NCI-H146 treated with DMSO at 0.1 percent for 48 hours (cell line): ENCODE measurements around the gene ARFGEF3.

ENCODE experiments used
- DNase-seq: peaks from one replicate; lab custom pipeline; 2025; ENCODE audit not compliant: unreplicated experiment; lab: John Stamatoyannopoulos, UW

The ARFGEF3 gene

GRCh38 chr6:138161088-138161337 lies 726 bp upstream of the ARFGEF3 start:
- no peak for DNase-seq

- peak; percentile 66 for DNase-seq
Observed at GRCh38 chr6:138162111-138162954, 594 bp downstream of the ARFGEF3 start.

GRCh38 chr6:138162955-138163575 lies 1.3 kb downstream of the ARFGEF3 start:
- DNase-seq: no peak

GRCh38 chr6:138175596-138175995 lies 13.9 kb downstream of the ARFGEF3 start:
- DNase-seq: no peak

- no peak for DNase-seq
Observed at GRCh38 chr6:138176652-138177232, 15.0 kb downstream of the ARFGEF3 start.

DNA sequence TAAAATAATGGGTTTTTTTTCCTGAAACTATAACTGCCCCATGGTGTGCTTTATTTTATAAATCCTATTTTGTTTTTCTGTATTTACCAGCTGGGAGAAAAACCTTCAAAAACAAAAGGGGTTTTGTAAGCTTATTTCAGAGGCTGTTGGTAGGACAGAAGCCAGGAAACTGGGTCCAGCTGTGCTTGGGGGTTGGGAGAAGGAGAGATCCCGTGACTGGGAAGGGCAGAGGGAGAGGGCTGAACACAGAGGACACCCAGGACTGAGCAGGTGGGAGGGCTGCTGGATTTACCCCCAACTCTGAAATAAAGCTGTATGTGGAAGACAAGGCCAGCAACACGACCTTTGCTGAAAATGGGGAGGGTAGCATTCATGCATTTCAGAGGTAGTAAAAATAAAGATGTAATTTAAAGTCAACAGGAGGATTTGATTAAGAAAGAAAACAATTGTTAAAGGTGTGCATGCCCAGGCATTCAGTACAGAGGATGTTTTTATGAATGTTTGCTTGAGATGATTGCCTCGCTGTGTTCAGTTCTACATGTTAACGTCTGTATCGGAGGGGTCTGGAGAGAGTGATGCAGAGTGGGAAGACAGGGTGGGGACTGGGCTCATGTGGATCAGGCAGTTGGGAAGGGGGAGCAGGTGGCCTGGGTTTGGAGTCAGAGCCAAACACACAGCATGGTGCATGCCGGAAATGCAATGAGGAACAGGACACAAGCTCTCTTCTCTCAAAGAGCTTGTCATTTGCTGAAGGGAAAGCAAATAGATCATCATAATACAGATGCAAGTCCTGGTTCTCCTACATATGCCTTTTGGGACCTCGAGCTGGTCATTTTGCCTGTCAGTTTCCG lies 21.4 kb downstream of the ARFGEF3 start:
- peak; percentile 93 for DNase-seq

DNA sequence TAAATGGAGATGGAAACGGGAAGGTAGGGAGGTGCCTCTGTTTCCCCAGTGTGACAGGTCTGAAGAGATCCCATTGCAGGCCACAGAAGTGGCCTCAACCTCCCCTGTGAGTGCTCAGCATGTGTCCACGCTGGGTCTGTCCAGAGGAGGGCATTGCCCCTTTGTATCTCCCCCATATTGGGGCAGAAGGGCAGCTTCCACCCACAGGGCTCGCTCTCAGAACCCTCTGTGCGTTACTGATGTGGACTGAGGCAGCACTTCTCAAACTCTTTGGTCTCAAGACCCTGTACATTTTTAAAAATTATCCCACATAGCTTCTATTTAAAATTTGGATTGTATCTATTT lies 22.0 kb downstream of the ARFGEF3 start:
- DNase-seq: no peak

GRCh38 chr6:138184230-138184629 lies 22.5 kb downstream of the ARFGEF3 start:
- no peak for DNase-seq

DNA sequence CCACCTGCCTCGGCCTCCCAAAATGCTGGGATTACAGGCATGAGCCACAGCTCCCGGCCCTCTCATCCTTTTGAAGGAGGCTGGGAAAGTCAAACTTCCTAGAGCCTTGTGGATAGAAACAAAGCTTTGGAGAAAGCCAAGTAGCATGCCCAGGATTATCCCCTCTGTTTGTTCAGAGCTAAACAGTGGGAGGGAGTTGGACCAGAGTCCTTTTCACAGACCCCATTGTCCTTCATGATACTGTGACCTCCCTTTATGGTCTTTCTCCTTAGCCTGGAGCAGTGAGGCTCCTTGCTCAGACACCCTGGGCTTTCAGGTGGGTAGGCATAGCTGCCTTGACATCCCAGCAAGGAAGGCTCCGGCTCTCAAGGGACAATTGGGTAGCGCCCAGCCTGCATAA lies 25.4 kb downstream of the ARFGEF3 start:
- DNase-seq: no peak

DNA sequence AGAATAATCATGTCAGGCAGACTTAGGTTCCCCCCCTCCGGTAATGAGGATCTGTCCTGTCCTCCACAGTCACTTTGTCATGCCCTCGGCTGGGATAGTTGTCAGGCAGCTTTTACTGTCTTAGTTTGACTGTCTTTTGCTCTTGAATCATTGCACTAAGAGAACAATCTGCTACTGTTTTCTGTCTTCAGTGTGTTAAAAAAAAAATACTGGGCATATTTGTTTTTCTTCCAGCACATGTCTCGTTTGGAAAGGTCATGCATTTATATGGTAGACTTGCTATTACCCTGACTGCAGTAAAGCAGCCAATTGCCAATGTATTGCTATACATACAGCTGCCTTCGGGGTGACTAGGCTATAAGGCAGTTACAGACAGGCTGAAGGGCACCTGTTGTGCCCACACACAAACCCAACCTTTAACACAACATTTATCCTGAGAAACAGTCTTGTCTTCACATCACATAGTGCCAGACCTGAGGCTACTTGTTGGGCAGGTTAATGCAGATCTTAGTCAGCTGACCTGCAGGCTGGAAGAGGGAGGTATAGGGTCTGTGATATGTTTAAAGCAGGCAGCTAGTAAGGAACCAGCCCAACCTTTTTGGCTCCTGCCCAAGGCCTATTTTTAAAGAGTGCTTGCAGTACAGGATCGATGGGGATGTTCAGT lies 26.7 kb downstream of the ARFGEF3 start:
- peak; percentile 48 for DNase-seq

DNA sequence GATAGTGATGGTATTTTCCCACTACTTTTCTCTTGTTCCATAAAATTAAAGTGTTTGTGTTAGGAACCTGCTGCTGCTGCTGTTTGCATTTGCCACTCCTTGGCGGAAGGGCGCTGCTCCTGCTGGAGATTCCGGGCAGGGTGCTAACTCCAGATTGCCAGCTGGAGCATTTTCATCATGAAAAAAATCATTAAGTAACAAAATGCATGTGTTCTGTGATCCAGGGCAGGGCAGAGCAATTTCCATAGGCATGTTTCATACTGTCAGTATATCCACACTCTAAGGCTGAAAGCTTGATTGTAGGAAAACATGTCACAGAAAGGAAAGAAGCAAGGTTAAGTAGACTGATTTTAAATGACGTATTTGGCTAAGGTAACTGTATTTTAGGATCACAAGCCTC lies 32.5 kb downstream of the ARFGEF3 start:
- DNase-seq: no peak

DNA sequence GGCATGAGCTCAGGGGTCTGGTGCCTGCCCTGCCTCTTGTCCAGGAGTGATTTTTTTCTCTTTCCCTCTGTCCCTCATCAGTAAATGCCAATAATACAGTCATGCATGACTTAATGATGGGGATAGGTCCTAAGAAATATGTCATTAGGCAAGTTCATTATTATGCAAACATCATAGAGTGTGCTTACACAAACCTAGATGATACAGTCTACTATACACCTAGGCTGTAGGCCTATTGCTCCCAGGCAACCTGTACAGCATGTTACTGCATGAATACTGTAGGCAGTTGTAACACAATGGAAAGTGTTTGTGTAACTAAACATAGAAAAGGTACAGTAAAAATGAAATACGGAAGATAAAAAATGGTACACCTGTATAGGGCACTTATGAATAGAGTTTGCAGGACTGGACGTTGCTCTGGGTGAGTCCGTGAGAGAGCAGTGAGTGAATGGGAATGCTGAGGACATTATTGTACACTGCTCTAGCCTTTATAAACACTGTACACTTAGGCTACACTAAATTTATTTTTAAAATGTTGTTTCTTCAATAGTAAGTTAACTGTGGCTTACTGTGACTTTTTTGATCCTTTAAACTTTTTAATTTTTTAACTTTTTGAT lies 34.5 kb downstream of the ARFGEF3 start:
- DNase-seq: no peak

DNA sequence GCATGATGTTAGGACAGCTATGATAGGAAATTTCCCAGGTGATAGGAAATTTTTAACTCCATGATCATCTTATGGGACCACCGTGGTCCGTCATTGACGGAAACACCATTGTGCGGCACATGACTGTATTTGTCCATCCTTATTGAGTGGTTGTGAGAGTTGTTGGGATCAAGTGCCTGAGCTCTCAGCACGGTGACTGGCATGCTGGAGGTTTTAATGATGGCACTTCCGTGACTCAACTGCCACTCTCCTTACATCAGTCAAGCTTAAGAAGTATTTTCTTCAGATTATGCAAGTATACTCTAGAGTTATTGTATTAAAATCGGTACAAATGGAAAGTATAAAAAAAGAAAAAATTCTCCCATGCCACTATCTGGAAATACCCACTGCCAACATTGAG lies 35.8 kb downstream of the ARFGEF3 start:
- no peak for DNase-seq

DNA sequence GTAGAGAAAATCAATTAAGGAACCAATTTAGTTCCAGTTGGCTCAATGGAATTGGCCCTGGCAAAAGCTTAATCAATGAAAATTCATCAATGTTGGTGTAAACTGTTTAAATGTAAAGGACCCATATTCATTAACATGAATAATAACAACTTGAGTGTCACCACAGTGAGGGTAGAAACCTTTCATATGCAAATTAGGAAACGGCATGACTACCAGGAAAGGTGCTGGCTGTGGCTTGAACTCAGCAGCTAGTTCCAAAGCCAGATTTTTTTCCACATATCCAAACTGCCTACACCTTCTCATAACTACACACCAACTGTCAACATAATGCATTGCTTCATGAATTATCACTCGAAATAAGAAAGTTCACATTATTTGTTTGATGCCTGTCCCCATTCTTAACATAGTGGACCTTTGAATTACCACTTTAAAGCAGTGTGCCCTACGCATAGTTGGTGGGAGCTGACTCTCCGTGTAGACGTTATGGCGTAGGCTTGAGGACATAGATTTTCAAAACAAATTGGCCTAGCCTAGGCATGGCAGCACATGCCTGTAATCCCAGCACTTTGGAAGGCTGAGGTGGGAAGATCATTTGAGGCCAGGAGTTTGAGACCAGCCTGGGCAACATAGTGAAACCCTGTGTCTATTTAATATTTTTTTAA lies 36.8 kb downstream of the ARFGEF3 start:
- no peak for DNase-seq

- DNase-seq: no peak
Observed at GRCh38 chr6:138201836-138202235, 40.1 kb downstream of the ARFGEF3 start.

DNA sequence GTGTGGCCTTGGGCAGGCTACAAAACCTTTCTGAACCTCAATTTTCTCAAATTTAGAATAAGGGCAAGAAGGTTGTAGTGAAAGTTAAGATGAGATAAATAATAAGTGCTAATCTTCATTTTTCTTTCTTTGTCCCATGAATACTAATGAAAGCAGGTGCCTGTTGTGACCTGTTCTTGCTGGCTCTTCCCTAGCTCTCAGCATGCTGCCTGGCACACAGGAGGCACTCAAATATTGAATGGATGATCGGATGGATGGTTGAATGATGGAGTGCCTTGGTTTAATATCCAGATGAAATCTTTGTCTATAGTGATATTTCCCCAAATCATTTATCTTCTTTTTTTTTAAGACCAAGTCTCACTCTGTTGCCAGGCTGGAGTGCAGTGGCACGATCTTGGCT lies 41.6 kb downstream of the ARFGEF3 start:
- no peak for DNase-seq

DNA sequence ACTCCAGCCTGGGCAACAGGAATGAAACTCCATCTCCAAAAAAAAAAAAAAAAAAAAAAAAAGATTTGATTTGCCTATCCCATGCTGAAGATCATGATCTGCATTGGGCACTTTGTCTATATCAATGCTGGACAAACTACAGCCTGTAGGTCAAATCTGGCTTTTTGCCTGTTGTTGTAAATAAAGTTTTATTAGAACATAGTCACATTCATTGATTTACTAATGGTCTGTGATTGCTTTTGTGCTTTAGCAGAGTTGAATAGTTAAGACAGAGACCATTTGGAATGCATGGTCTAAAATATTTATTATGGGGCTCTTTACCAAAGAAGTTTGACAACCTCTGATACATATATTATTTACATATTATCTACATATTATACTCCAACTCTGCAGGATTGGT lies 42.6 kb downstream of the ARFGEF3 start:
- no peak for DNase-seq

GRCh38 chr6:138204792-138205384 lies 43.1 kb downstream of the ARFGEF3 start:
- DNase-seq: peak; percentile 39

GRCh38 chr6:138205437-138206094 lies 43.8 kb downstream of the ARFGEF3 start:
- no peak for DNase-seq
